Astrocyte (in vitro differentiated cells and primary cell): ENCODE data around the gene EMP2.

Experiments used
- EZH2 ChIP-seq: IDR thresholded peaks from 2 replicates; pipeline ENCODE4 v1.6.1; 2012; ENCODE audit warnings: mild to moderate bottlenecking, low read length, inconsistent platforms; ENCODE audit not compliant: insufficient read depth
- TF ChIP-seq, protein P1 (sequence below): IDR thresholded peaks from 2 replicates; pipeline ENCODE4 v1.5.1; 2011; ENCODE audit warnings: low read depth, mild to moderate bottlenecking, inconsistent platforms, low read length, moderate library complexity; ENCODE audit not compliant: insufficient read depth

DNA sequence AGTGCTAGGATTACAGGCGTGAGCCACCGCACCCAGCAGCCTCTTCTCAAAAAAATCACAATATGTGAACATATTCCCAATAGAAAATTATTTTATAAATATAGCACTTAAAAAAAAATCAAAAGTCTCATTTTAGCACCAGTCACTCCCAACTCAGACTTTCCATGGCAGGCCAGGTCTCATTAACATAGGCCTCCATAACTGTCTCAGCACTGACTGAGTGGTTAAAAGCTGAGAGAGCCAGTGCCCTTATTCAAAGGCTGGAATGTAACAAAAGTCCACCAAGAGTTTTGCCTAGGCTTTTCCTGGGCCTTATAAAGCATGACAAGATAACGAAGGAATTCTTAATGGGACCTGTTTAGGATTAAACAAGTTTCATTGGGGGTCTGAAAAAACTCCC lies 79.8 kb downstream of the EMP2 start:
- TF ChIP-seq, protein P1, sequence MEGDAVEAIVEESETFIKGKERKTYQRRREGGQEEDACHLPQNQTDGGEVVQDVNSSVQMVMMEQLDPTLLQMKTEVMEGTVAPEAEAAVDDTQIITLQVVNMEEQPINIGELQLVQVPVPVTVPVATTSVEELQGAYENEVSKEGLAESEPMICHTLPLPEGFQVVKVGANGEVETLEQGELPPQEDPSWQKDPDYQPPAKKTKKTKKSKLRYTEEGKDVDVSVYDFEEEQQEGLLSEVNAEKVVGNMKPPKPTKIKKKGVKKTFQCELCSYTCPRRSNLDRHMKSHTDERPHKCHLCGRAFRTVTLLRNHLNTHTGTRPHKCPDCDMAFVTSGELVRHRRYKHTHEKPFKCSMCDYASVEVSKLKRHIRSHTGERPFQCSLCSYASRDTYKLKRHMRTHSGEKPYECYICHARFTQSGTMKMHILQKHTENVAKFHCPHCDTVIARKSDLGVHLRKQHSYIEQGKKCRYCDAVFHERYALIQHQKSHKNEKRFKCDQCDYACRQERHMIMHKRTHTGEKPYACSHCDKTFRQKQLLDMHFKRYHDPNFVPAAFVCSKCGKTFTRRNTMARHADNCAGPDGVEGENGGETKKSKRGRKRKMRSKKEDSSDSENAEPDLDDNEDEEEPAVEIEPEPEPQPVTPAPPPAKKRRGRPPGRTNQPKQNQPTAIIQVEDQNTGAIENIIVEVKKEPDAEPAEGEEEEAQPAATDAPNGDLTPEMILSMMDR, result no peak
- no peak for TF ChIP-seq EZH2
